WERI-Rb-1 (cell line): Measurements from ENCODE around the gene AMIGO2.

Source experiments
- DNase-seq: peaks from one replicate; pipeline ENCODE4 v3.0.0-alpha.2; 2020
- H3K27ac ChIP-seq: fragments of 250-450 bp; sonication (Bioruptor Pico); 2 replicates; pipeline ENCODE4 v1.5.1; 2020; ENCODE audit warnings: mild to moderate bottlenecking, moderate library complexity
- H3K27me3 ChIP-seq: fragments of 250-450 bp; sonication (Bioruptor Pico); 2 replicates; pipeline ENCODE4 v1.5.1; 2021; ENCODE audit warnings: mild to moderate bottlenecking, low read depth, moderate library complexity; ENCODE audit not compliant: insufficient read depth, severe bottlenecking
- H3K36me3 ChIP-seq: fragments of 250-450 bp; sonication (Bioruptor Pico); 2 replicates; pipeline ENCODE4 v1.5.1; 2020; ENCODE audit warnings: mild to moderate bottlenecking, moderate library complexity
- H3K4me3 ChIP-seq: 2 replicates; pipeline ENCODE4 v1.5.1; 2011; ENCODE audit warnings: low read depth, mild to moderate bottlenecking, control low read depth, low read length
- H3K9me3 ChIP-seq: fragments of 250-450 bp; sonication (Bioruptor Pico); 2 replicates; pipeline ENCODE4 v1.5.1; 2021; ENCODE audit warnings: mild to moderate bottlenecking, moderate library complexity; ENCODE audit not compliant: severe bottlenecking
- CTCF ChIP-seq: IDR thresholded peaks from 2 replicates; pipeline ENCODE4 v1.5.1; 2011; ENCODE audit warnings: low read depth, mild to moderate bottlenecking, control low read depth, inconsistent platforms, low read length

AMIGO2 gene

GRCh38 chr12:47111392-47111778 lies 31.6 kb upstream of the AMIGO2 start:
- Histone ChIP-seq H3K27ac (no peak overlapping the region), H3K9me3 (no peaks in the 10 kb centered on the region), H3K27me3 (peaks cover 30% of the 10 kb centered on the region), H3K36me3 (no peaks in the 10 kb centered on the region), H3K4me3 (no peak overlapping the region)
- no peak for TF ChIP-seq CTCF
- no peak for DNase-seq

- Histone ChIP-seq H3K36me3 (no peaks in the 10 kb centered on the region), H3K27ac (no peak overlapping the region), H3K27me3 (peaks cover 32% of the 10 kb centered on the region), H3K4me3 (no peak overlapping the region), H3K9me3 (no peaks in the 10 kb centered on the region)
- TF ChIP-seq CTCF = no peak
- no peak for DNase-seq
Observed at GRCh38 chr12:47110718-47111391, 31.1 kb upstream of the AMIGO2 start.

GRCh38 chr12:47110011-47110541 lies 30.3 kb upstream of the AMIGO2 start:
- Histone ChIP-seq H3K27ac (no peak overlapping the region), H3K36me3 (no peaks in the 10 kb centered on the region), H3K27me3 (peaks cover 40% of the 10 kb centered on the region), H3K4me3 (no peak overlapping the region), H3K9me3 (no peaks in the 10 kb centered on the region)
- no peak for TF ChIP-seq CTCF
- DNase-seq = no peak

GRCh38 chr12:47107926-47108325 lies 28.2 kb upstream of the AMIGO2 start:
- TF ChIP-seq CTCF = no peak
- no peaks in the 10 kb centered on the region for H3K36me3 ChIP-seq

GRCh38 chr12:47107446-47107845 lies 27.7 kb upstream of the AMIGO2 start:
- TF ChIP-seq CTCF = no peak
- Histone ChIP-seq H3K27ac (no peak overlapping the region), H3K36me3 (no peaks in the 10 kb centered on the region), H3K27me3 (peaks cover 45% of the 10 kb centered on the region), H3K9me3 (no peaks in the 10 kb centered on the region), H3K4me3 (no peak overlapping the region)
- DNase-seq = no peak

More at GRCh38 chr12:47107926-47108325, 28.2 kb upstream of the AMIGO2 start:
- DNase-seq = no peak
- H3K27ac ChIP-seq = no peak overlapping the region
- H3K27me3 ChIP-seq = peaks cover 49% of the 10 kb centered on the region
- no peak overlapping the region for H3K4me3 ChIP-seq
- no peaks in the 10 kb centered on the region for H3K9me3 ChIP-seq
